Measurements from ENCODE around the gene SLC38A9.
"Not testable (repeated sequence)": the region's sequence is repeated elsewhere in the genome, so short reads cannot be mapped to it uniquely, and the experiment has no call there.

SLC38A9 gene

GRCh38 chr5:55613112-55613868 is 98.8 kb downstream of the SLC38A9 start:
- Histone ChIP-seq H3K9me3 (ENCODE audit: insufficient read depth, low read length) (peaks cover 21% of the 10 kb centered on the region; the same call in 1 of the 2 replicates), H3K27me3 (ENCODE audit: insufficient read depth, insufficient read length) (no peaks in the 10 kb centered on the region), H3K36me3 (ENCODE audit: insufficient read depth, insufficient read length, low read length) (no peaks in the 10 kb centered on the region), H3K9ac (ENCODE audit: insufficient read length, low read depth) (no peak overlapping the region), H3K4me1 (ENCODE audit: insufficient read depth, insufficient read length) (no peaks in the 10 kb centered on the region), H3K4me3 (ENCODE audit: insufficient read length, low read depth) (no peak overlapping the region)
- TF ChIP-seq SUZ12 (IDR thresholded peaks at IDR 0.05; ENCODE audit: extremely low read depth, insufficient read depth, insufficient read length) (no peak), ZNF274 (IDR thresholded peaks at IDR 0.05; ENCODE audit: low read depth, low read length) (no peak), YY1 (IDR thresholded peaks at IDR 0.05; ENCODE audit: insufficient read depth, insufficient read length) (no peak)
- no peak for DNase-seq (ENCODE audit: low read depth, low spot score)

GRCh38 chr5:55610542-55610941 is 101.6 kb downstream of the SLC38A9 start:
- H3K36me3 ChIP-seq (ENCODE audit: insufficient read depth, insufficient read length, low read length): no peaks in the 10 kb centered on the region
- no peaks in the 10 kb centered on the region for H3K27me3 ChIP-seq (ENCODE audit: insufficient read depth, insufficient read length)
- H3K9ac ChIP-seq (ENCODE audit: insufficient read length, low read depth): no peak overlapping the region
- peaks cover 21% of the 10 kb centered on the region; the same call in 1 of the 2 replicates for H3K9me3 ChIP-seq (ENCODE audit: insufficient read depth, low read length)
- no peak for TF ChIP-seq SUZ12 (IDR thresholded peaks at IDR 0.05; ENCODE audit: extremely low read depth, insufficient read depth, insufficient read length)
- TF ChIP-seq ZNF274 (IDR thresholded peaks at IDR 0.05; ENCODE audit: low read depth, low read length): no peak
- TF ChIP-seq YY1 (IDR thresholded peaks at IDR 0.05; ENCODE audit: insufficient read depth, insufficient read length): no peak
- no peaks in the 10 kb centered on the region for H3K4me1 ChIP-seq (ENCODE audit: insufficient read depth, insufficient read length)
- DNase-seq (ENCODE audit: low read depth, low spot score): no peak
- H3K4me3 ChIP-seq (ENCODE audit: insufficient read length, low read depth): no peak overlapping the region

- H3K4me1 ChIP-seq (ENCODE audit: insufficient read depth, insufficient read length): no peaks in the 10 kb centered on the region
- no peak for DNase-seq (ENCODE audit: low read depth, low spot score)
- no peak overlapping the region for H3K9ac ChIP-seq (ENCODE audit: insufficient read length, low read depth)
- no peaks in the 10 kb centered on the region for H3K27me3 ChIP-seq (ENCODE audit: insufficient read depth, insufficient read length)
- no peak overlapping the region for H3K4me3 ChIP-seq (ENCODE audit: insufficient read length, low read depth)
- H3K9me3 ChIP-seq (ENCODE audit: insufficient read depth, low read length): peaks cover 21% of the 10 kb centered on the region; the same call in 1 of the 2 replicates
- TF ChIP-seq YY1 (IDR thresholded peaks at IDR 0.05; ENCODE audit: insufficient read depth, insufficient read length) (no peak), ZNF274 (IDR thresholded peaks at IDR 0.05; ENCODE audit: low read depth, low read length) (no peak), SUZ12 (IDR thresholded peaks at IDR 0.05; ENCODE audit: extremely low read depth, insufficient read depth, insufficient read length) (no peak)
- no peaks in the 10 kb centered on the region for H3K36me3 ChIP-seq (ENCODE audit: insufficient read depth, insufficient read length, low read length)
Observed at GRCh38 chr5:55609413-55609812, 102.7 kb downstream of the SLC38A9 start.

- no peak for DNase-seq (ENCODE audit: low read depth, low spot score)
- H3K4me1 ChIP-seq (ENCODE audit: insufficient read depth, insufficient read length): no peaks in the 10 kb centered on the region
- peaks cover 16% of the 10 kb centered on the region; the same call in 1 of the 2 replicates for H3K9me3 ChIP-seq (ENCODE audit: insufficient read depth, low read length)
- H3K36me3 ChIP-seq (ENCODE audit: insufficient read depth, insufficient read length, low read length): no peaks in the 10 kb centered on the region
- H3K27me3 ChIP-seq (ENCODE audit: insufficient read depth, insufficient read length): no peaks in the 10 kb centered on the region
- no peak overlapping the region for H3K4me3 ChIP-seq (ENCODE audit: insufficient read length, low read depth)
- TF ChIP-seq SUZ12 (IDR thresholded peaks at IDR 0.05; ENCODE audit: extremely low read depth, insufficient read depth, insufficient read length) (no peak), ZNF274 (IDR thresholded peaks at IDR 0.05; ENCODE audit: low read depth, low read length) (no peak), YY1 (IDR thresholded peaks at IDR 0.05; ENCODE audit: insufficient read depth, insufficient read length) (no peak)
- H3K9ac ChIP-seq (ENCODE audit: insufficient read length, low read depth): no peak overlapping the region
Observed at GRCh38 chr5:55608595-55609349, 103.4 kb downstream of the SLC38A9 start.

GRCh38 chr5:55607309-55607708 is 104.8 kb downstream of the SLC38A9 start:
- H3K4me3 ChIP-seq (ENCODE audit: insufficient read length, low read depth); H3K9ac ChIP-seq (ENCODE audit: insufficient read length, low read depth); H3K9me3 ChIP-seq (ENCODE audit: insufficient read depth, low read length); DNase-seq (ENCODE audit: low read depth, low spot score); H3K27me3 ChIP-seq (ENCODE audit: insufficient read depth, insufficient read length); H3K4me1 ChIP-seq (ENCODE audit: insufficient read depth, insufficient read length); H3K36me3 ChIP-seq (ENCODE audit: insufficient read depth, insufficient read length, low read length): not testable (repeated sequence)

- Histone ChIP-seq H3K9ac (ENCODE audit: insufficient read length, low read depth) (no peak overlapping the region), H3K4me1 (ENCODE audit: insufficient read depth, insufficient read length) (no peaks in the 10 kb centered on the region), H3K9me3 (ENCODE audit: insufficient read depth, low read length) (no peaks in the 10 kb centered on the region), H3K36me3 (ENCODE audit: insufficient read depth, insufficient read length, low read length) (no peaks in the 10 kb centered on the region), H3K27me3 (ENCODE audit: insufficient read depth, insufficient read length) (no peaks in the 10 kb centered on the region), H3K4me3 (ENCODE audit: insufficient read length, low read depth) (no peak overlapping the region)
- TF ChIP-seq ZNF274 (IDR thresholded peaks at IDR 0.05; ENCODE audit: low read depth, low read length) (no peak), YY1 (IDR thresholded peaks at IDR 0.05; ENCODE audit: insufficient read depth, insufficient read length) (no peak), SUZ12 (IDR thresholded peaks at IDR 0.05; ENCODE audit: extremely low read depth, insufficient read depth, insufficient read length) (no peak)
- DNase-seq (ENCODE audit: low read depth, low spot score): no peak
Observed at GRCh38 chr5:55604611-55605067, 107.5 kb downstream of the SLC38A9 start.

- DNase-seq (ENCODE audit: low read depth, low spot score): no peak
- H3K36me3 ChIP-seq (ENCODE audit: insufficient read depth, insufficient read length, low read length): no peaks in the 10 kb centered on the region
- H3K9ac ChIP-seq (ENCODE audit: insufficient read length, low read depth): no peak overlapping the region
- no peak overlapping the region for H3K4me3 ChIP-seq (ENCODE audit: insufficient read length, low read depth)
- no peaks in the 10 kb centered on the region for H3K4me1 ChIP-seq (ENCODE audit: insufficient read depth, insufficient read length)
- no peaks in the 10 kb centered on the region for H3K27me3 ChIP-seq (ENCODE audit: insufficient read depth, insufficient read length)
- no peaks in the 10 kb centered on the region for H3K9me3 ChIP-seq (ENCODE audit: insufficient read depth, low read length)
- no peak for TF ChIP-seq SUZ12 (IDR thresholded peaks at IDR 0.05; ENCODE audit: extremely low read depth, insufficient read depth, insufficient read length)
- TF ChIP-seq ZNF274 (IDR thresholded peaks at IDR 0.05; ENCODE audit: low read depth, low read length): no peak
- TF ChIP-seq YY1 (IDR thresholded peaks at IDR 0.05; ENCODE audit: insufficient read depth, insufficient read length): no peak
Observed at GRCh38 chr5:55603922-55604321, 108.2 kb downstream of the SLC38A9 start.

All from NT2/D1 (cell line).